ENCODE data around the gene PLCB3.
"Not testable (repeated sequence)": the region's sequence is repeated elsewhere in the genome, so short reads cannot be mapped to it uniquely, and the experiment has no call there.

Gene PLCB3

DNA sequence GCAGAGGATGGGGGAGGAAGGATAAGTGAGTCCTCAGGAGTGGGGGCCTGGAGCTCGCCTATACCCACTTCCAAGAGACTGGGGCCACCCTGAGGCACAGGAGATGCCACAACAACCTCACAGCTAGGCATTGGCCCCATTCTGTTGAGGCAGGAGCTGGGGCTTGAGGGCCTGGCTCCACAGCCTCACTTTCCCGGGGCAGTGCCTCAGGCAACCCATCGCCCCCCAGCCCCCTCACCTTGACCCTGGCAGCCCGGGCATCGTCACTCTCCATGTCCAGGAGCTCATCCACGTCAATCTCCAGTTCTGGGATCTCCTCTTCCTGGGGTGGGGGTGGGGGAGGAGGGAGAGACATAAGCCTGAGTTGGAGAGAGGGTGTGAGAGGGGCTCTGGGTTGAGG lies 6.4 kb upstream of the PLCB3 start:
- no peak for DNase-seq (ENCODE audit: low spot score)
- TF ChIP-seq, protein P1, sequence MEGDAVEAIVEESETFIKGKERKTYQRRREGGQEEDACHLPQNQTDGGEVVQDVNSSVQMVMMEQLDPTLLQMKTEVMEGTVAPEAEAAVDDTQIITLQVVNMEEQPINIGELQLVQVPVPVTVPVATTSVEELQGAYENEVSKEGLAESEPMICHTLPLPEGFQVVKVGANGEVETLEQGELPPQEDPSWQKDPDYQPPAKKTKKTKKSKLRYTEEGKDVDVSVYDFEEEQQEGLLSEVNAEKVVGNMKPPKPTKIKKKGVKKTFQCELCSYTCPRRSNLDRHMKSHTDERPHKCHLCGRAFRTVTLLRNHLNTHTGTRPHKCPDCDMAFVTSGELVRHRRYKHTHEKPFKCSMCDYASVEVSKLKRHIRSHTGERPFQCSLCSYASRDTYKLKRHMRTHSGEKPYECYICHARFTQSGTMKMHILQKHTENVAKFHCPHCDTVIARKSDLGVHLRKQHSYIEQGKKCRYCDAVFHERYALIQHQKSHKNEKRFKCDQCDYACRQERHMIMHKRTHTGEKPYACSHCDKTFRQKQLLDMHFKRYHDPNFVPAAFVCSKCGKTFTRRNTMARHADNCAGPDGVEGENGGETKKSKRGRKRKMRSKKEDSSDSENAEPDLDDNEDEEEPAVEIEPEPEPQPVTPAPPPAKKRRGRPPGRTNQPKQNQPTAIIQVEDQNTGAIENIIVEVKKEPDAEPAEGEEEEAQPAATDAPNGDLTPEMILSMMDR (IDR thresholded peaks at IDR 0.05; ENCODE audit: extremely low read depth, insufficient read depth, missing control alignments): no peak
- in situ Hi-C loops (cut with MboI; ENCODE audit: low pct_unique_long_range_greater_than_20kb, low sequenced_read_pairs, unreplicated experiment): no loop called here

DNA sequence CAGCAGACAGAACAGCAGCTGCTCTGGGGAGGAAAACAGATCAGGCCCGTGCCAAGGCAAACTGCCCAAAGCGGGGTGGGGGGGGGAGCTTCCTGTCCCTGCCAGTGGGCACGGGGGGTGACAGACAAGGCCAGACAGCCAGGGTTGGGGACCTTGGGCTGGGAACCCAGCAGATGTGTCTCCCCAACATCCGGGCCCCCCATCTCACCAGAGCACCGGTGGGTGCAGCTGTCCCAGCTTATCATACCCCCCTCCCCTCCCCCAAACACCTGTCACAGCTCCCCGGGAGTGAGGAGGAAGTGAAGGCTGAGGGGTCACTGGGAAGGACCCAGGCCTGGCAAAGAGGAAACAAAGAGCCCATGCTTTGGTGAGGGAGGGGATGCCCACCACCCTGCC lies 5.9 kb upstream of the PLCB3 start:
- DNase-seq (ENCODE audit: low spot score): no peak
- TF ChIP-seq, protein P1 (IDR thresholded peaks at IDR 0.05; ENCODE audit: extremely low read depth, insufficient read depth, missing control alignments): no peak
- in situ Hi-C loops (cut with MboI; ENCODE audit: low pct_unique_long_range_greater_than_20kb, low sequenced_read_pairs, unreplicated experiment): no loop called here

DNA sequence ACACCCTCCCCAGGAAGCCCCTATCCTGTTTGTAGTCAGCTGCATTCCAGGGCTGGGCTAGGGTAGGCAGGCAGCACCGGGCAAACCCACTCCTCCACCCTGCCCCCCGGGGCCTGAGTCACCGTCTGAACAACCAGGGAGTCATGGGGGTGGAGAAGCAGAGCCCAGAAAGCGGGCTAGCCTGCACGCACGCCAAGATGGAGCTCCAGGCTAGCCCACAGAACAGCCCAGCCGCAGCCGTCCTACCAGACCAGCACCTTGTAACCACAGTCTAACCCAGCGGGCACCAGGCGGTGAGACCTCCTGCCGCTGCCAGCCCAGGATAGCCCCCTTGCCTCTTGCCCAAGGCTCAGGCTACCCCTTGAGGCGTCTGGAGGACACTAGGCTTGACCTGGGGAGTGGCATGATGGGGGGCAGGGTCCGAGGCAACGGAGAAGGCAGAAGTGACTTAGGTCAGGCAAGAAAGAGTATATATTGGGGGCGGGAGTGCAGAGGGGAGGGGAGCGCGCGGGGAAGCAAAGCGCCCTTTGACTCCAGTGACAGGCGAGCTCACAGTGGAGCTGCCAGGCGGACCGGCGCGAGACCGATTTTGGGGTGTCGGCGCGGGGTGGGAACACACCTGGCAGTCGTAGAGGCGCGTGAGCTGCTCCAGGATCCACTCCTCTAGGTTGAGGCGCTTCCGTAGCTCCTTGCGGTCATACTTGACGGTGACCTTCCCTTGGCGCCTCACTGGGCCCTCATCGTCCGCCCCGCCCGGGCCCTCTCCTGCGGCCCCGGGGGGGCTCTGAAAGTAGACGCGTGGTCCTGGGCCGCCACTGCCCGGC lies 5.3 kb upstream of the PLCB3 start:
- in situ Hi-C loops (cut with MboI; ENCODE audit: low pct_unique_long_range_greater_than_20kb, low sequenced_read_pairs, unreplicated experiment): no loop called here
- TF ChIP-seq, protein P1 (IDR thresholded peaks at IDR 0.05; ENCODE audit: extremely low read depth, insufficient read depth, missing control alignments): no peak
- no peak for DNase-seq (ENCODE audit: low spot score)

DNA sequence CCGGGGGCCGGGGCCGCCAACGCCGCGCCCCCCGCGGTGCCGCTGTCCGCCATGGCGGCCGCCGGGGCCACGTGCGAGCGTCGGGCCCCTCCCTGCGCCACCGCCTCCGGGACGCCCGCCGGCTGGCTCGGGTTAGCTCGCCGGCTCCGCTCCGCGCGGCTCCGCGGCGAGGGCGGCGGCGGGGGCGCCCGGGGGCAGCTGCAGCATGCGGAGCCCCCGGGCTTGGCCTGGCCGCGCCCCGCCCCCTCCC lies 4.8 kb upstream of the PLCB3 start:
- DNase-seq (ENCODE audit: low spot score); in situ Hi-C loops (cut with MboI; ENCODE audit: low pct_unique_long_range_greater_than_20kb, low sequenced_read_pairs, unreplicated experiment): not testable (repeated sequence)

DNA sequence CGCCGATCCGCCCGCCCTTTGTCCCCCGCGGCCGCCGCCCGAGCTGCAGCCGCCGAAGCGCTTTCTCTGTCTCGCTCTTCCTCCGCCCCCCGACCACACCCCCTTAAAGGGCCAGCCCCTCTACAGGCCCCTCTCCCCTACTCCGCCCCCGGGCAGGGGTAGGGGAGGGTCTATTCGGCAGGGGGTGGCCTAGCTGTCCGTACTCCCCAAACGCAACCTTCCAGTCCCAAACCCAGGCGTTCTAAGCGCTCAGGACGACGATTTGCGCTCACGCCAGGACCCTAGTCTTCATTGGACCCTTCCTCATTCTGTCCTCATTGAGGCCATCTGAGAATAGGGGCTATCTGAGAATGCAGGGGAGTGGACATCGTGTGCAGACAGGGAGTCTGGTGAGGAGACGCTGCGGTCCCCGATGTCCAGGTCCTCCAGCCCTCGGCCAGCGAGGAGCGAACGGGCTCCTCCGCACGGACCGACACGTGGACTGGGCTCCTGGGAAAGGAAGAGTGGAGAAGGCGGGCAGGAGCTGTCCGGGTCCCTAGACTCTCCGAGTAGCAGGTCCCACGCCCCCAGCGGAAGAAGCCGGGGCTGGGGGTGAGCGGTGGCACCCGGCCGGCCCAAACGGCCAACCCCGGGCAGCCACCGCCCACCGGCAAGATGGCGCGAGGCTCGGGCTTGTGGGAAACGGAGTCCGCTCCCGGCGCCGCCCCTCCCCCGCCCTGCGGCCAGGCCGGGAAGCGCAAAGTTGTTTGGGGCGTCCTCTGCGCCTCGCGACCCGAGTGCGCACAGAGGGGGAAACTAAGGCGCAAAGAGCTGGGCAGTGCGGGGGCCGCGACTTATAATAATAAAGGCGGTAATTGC lies 4.2 kb upstream of the PLCB3 start, which contains the start of gene PPP1R14B:
PPP1R14B (minus strand) TSS at position 73 of the 858 bp plus-strand sequence. CDS start 270 bp downstream, outside the sequence.
- TF ChIP-seq, protein P1 (IDR thresholded peaks at IDR 0.05; ENCODE audit: extremely low read depth, insufficient read depth, missing control alignments): no peak
- peak; percentile 91 for DNase-seq (ENCODE audit: low spot score)
- in situ Hi-C loops (cut with MboI; ENCODE audit: low pct_unique_long_range_greater_than_20kb, low sequenced_read_pairs, unreplicated experiment): no loop called here

DNA sequence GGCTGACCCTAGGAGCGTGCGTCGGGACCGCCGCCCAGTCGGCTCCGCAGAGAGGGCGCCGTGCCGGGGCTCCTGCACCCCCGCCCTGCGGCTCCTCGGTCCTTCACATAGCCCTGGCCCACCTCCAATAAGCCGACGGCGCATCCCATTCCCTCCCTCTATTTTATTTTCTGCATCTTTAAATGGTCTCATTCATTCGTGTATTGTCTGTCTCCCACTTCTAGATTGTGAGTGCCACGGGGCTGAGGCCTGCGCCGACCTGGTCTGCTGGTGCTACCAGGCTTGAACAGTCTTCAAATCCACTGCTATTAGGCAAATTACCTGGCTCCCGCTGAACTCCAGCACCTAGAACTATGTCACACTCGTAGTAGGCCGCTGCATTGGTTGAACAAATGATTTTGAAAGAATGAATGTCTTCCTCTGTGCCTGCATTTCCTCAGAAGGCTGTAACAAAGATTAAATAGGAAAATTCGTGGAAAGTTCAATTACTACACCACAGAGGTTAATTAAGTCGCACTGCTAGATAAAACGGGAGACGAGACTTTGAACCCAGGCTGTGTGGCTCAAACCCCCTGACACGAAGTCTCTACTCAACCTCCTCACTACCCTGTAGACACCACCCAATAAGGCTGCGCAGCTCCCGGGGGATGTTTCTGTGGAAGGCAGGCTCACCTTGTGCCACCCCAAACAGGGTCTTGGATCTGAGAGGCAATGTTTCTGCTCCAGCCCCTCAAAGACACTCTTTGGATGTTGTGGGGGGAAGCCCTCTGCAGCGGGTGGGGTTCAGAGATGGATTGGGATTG lies 3.4 kb upstream of the PLCB3 start:
- in situ Hi-C loops (cut with MboI; ENCODE audit: low pct_unique_long_range_greater_than_20kb, low sequenced_read_pairs, unreplicated experiment): no loop called here
- TF ChIP-seq, protein P1 (IDR thresholded peaks at IDR 0.05; ENCODE audit: extremely low read depth, insufficient read depth, missing control alignments): no peak
- DNase-seq (ENCODE audit: low spot score): no peak
